GM18499 (cell line): ENCODE measurements around the gene PGAP2.
"Not testable (repeated sequence)": the region's sequence is repeated elsewhere in the genome, so short reads cannot be mapped to it uniquely, and the experiment has no call there.

Experiments
- ATAC-seq: cut with Tn5 transposase; IDR thresholded peaks from one replicate; pipeline ENCODE4 v1.9.1; 2021; ENCODE audit warnings: moderate number of reproducible peaks; ENCODE audit not compliant: insufficient read depth, unreplicated experiment

Gene PGAP2

DNA sequence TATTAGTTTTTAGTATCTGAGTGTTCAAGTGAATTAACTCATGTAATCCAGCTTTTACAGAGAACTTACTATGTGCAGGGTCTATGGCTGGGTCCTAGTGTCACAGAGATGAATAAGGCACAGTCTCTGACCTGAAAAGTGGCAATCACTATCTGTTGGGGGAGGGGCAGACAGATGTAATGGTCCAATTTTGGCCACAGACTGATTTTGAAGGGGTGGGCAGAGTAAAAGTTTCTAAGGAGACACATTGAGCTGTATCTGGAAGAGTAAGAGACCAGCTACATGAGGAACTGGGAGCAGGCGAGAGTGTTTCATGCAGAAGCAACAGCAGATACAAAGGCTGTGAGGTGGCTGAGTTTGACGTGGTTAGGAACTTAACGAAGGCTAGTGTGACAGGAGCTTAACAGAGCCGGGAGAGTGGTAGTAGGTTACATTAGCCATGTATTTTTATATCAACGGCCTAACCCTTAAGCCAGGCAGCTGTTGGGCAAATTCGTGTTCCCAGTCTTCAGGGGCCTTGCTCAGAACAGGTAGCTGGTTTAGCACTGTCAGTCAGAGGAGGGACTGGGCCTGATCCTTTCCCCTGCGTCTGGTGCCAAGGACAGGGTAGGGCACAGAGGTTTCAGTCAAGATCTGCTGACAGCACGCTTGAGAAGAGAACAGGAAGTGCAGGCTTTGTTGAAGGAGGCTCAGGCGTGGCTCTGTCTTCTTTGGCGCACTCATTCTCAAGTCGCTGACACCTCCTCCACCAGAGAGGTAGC is 45.7 kb downstream of the PGAP2 start:
- ATAC-seq: no peak

DNA sequence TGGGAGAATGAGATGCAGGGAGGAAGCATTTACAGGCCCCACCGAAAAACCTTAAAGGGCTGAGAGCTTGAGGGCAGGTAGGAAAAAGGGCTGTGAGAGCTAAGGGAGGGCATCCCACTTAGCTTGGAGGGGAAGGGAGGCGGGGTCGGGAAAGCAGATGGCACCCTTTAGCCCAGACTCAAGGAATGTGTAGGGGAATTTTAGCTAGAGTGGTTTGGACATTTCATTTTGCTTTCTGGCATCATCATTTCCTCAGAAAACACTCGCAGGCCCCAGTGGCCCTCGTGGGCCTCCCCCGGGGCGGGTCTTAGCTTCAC is 46.3 kb downstream of the PGAP2 start:
- ATAC-seq: no peak

DNA sequence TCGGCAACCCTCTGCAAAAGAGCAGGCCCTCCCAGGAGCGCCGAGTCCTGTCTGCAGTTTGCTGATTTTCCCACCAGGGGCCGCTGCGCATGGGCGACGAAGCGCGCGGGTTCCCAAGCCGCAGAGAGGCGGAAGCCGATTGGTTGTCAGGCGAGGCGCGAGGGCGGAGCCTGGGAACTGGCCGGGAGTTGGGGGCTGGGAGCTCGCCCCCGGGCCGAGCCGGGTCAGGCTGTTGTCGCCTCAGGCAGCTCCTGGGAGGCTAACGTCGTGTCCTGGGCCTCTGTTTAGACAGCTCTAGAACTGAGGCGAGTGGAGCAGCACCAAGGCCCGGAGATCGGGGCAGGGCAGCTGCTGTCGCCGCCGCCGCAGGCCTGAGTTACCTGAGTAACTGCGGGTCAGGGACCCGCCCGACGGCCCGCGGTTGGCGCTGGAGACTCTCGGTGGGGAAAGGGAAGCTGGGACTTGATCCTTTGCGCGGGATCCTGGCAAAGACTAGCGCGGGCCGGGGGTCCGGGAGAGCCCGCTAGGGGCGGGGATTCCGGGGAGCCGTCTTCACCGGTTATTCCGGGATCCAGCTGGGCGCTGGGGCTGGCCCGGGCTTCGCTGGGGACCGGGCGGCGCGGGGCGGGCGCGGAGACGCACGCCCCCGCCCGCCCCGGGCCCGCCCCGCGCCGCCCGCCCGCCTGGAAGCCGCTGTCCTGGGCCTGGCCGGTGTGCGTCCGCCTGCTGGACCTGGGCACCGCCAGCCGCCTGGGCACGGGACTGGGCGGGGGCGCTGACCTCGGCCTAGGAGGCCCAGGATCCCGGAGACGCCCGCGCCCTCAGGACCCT is 46.8 kb downstream of the PGAP2 start, which contains the start of gene STIM1:
STIM1 (plus strand) TSS at position 688 of the 831 bp plus-strand sequence. CDS start 607 bp downstream, outside the sequence.
- peak; percentile 46 for ATAC-seq

DNA sequence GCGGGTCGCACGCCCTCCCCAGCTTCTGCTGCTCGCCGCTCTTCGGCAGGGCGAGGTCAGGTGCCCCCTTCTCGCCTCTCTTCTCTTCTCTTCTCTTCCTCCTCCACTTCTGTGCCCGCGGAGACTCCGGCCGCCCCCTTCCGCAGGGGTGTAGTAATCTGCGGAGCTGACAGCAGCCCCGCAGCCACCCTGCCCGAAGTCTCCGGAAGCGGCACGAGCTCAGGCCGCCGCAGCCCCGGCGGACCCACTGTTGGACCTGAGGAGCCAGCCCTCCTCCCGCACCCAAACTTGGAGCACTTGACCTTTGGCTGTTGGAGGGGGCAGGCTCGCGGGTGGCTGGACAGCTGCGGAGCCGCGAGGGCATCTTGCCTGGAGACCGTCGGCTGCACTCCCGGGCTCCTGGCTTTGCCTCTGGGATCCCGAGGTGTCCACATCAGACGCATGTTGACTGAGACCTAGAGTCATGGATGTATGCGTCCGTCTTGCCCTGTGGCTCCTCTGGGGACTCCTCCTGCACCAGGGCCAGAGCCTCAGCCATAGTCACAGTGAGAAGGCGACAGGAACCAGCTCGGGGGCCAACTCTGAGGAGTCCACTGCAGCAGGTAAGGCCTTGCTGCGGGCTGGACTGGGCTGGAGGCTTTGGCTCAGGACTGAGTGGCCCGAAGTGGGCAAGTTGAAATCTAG is 47.6 kb downstream of the PGAP2 start:
- no peak for ATAC-seq

DNA sequence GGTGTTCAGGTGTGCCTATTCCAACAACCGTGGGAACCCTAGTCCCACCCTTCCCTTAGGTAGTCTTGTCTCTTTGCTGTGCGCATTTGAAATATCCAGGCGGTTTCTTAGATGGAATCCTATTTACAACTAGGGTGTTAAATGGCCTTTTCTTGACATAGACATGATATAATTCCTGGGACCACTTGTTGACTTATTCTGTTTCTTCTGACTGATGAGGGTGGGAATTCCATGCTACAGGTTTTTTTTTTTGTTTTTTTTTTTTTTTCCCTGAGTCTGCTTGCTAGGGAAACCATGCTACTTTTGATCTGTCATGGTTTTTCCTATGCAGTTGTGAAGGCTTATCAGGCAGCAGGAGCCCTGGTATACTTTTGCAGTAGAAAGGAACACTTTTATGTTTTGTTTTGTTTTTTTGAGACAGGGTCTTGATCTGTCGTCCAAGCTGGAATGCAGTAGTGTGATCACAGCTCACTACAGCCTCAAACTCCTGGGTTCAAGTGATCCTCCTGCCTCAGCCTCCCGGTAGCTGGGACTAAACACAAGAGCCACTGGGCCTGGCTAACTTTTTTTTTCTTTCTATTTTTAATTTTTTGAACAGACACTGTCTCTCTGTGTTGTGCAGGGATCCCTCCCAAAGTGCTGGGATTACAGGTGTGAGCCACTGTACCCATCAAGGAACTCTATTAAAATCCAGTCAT is 48.6 kb downstream of the PGAP2 start:
- ATAC-seq: no peak

DNA sequence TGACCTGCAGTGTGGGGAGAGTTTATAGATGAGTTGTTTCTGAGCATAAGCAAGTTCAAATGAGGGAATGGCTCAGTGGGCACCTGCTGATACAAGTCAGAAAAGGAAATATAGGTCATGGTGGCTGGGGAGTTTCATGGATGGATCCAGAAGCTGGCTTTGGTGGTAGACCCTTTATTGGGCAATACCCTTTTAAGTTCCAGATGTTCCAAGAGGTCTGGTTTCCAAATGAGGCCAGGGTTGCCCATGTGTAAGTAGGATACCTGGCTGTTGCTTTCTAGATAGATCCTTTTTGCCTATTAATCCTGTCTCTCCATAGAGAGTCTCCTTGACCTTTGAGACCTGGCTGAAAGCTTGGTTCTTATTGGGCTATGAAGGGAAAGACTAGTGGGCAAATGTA is 49.3 kb downstream of the PGAP2 start:
- no peak for ATAC-seq

DNA sequence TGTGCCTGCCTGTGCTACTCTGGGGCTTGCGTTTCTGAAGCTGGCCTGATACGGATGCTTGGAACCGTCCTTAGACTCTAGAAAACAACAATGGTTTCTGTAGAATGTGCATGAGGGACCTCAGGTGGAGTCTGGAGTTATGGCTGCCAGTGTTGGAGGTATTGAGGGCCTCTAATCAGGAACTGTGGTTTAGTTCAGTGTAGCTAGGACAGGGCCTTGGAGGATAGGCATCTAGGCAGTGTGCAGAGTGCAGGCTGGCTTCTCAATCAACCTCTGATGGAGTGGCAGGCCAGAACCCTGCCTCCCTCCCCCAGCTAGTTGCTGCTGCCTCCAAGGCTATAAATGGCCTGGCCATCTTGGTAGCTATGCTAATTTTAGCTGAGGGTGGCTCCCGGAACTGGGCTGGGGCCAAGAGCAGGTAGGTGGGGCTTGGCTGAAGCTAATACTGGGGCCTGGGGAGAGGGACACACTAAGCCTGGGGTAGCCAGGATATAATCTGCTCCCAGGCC is 51.1 kb downstream of the PGAP2 start:
- ATAC-seq: no peak

DNA sequence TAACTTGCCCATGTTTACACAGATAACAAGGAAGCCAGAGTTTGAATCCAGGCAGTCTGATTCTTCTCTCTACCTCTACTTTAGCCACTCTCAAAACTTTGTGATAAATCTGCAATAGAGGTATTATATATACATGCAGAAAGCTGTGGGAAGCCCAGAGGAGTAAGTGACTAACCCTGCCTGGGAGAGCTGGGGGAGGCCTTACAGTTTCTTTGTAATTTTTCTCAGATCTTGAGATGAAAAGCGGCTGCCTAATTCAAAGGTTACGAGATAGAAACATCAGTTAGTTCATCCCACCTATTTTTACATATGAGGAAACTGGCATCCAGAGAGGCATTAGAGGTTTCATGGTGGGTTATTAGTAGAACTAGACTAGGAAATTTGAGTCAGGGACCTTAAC is 52.0 kb downstream of the PGAP2 start:
- no peak for ATAC-seq

DNA sequence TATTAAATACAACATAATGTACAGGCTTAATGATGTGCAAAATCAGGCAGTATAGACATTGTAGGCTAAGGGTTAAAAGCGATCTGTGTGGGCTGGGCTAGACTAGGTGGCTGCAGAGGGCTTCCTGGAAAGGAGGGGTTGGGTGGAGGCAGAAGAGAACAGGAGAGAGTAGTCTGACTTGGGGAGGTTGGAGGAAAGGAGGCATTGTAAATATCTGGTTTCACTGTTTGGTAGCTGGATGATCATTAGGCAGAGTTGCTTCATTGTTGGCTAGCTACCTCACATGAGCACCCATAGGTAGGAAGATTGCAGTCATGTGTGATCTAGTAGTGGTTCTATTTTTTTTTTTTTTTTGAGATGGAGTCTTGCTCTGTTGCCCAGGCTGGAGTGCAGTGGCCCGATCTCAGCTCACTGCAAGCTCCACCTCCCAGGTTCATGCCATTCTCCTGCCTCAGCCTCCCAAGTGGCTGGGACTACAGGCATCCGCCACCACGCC is 52.6 kb downstream of the PGAP2 start:
- ATAC-seq: not testable (repeated sequence)

DNA sequence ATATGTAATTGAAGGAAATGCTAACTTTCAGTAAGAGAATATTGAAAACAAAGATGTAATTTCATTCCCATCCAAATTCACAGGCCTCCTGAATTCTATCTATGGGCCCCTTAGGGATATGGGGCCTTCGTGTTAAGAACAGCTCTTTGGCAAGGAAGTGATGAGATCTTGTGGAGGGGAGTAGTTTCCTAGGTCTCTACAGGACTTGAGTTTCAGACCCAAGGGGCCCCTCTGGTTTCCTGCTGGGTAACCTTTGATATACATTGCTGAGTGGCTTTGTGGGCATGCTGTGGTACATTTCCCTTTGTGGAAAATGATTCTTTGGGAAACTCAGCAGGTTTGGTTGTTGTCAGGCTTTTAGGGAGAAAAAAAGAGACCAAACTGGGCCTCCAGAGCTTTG is 53.3 kb downstream of the PGAP2 start:
- no peak for ATAC-seq

DNA sequence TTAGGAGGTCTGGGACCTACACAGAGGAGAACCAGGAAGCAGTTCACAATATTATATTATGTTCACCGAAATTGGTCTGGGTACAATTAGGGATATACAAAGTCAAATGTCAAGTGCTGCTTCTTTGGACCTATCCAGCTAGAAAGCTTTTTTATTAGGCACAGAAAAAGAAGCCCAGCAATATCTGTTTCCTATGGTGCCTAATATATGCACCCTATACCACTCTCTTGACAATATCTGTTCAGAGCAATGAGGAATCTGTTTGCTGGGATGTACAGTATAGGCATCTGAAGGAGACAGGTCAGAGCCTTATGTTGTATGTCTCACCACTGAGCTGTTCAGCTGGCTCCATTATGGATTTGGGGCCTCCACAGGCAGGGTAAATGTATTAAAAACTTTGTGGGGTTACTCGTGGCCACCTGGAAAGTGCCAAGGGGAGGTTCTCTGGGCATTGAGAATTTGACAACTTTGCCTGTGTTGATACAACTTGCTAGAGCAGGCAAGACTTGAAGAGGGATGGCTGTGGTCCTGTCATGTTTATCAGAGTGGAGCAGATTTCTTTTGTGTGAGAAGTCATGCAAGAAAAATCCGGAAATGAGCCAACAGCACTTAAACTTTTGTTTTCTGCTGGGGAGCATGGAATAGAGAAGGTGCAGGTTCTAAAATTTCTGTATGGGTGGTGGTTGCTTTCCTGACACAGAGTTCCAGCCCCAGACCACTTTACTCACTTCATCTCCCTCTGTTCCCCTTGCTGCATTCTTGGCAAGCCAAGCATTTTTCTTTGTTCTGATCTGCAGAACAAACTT is 57.2 kb downstream of the PGAP2 start:
- no peak for ATAC-seq

DNA sequence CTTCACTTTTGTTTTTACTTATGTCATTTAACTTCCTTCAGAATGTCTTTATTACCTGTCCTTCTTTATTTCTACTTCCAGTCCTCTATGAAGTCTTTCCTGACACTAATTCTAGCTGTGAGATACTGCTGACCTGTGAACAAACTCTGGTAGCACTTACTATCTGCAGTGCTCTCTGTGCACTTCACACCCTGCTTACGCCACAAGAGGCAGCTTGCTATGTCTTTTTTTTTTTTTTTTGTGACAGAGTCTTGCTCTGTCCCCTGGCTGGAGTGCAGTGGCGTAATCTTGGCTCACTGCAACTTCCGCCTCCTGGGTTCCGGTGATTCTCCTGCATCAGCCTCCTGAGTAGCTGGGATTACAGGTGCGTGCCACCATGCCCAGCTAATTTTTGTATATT is 57.8 kb downstream of the PGAP2 start:
- ATAC-seq: no peak

DNA sequence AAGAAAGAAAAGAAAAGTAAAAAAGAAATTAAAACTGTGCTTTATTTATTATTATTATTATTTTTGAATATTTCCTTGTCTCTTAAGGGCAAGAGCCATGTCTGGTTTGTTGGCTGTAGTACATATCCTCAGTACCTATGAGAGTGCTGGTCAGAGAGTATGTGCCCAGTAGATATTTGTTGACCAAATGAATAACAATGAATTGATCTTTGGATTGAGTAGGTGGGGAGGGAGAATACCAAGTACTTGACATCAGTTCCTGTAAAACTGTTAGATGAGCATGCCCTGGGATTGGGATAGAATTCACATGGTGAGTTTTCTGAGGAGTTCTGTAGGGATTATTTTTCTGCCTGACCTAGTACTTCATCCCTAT is 58.5 kb downstream of the PGAP2 start:
- no peak for ATAC-seq

DNA sequence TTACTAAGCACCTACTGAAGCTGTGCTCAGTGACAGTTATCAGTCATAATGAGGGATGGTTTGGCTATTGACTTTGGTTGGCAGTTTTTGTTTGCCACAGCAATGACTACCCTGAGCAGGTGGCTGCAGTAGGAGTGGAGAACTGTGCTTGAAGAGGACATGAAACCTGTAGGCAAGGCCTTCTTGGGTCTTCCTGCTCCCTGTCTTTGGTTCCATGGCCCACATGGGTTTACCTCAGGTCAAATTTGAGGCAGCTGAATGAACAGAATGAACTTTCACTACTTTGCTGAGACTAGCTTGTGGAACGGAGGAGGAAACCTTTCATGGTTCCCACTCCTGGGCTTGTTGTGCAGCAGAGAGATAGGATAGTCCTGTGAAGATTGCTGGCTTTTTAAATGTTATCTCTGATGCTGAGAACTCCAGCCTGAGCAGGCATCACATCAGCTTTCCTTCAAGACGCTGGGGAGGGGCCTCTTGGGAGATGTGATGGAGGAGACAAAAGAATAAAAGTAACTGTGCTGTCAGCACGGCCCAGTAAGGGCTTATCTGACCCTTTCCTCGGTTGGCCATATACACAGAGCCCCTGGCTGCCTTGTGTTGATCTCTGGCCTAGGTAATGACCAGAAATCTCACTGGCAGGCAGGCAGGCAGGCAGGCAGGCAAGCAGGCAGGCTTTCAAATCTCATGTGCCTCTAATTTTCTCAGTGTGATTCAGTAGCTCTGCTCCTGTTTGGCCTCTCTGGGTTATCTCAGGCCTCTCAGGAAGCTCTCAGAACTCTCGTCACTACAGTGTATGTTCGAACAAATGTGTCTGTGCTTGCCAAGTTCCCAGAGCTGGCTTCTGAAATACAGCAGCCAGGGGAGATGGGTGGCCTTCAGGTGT is 59.1 kb downstream of the PGAP2 start:
- no peak for ATAC-seq

DNA sequence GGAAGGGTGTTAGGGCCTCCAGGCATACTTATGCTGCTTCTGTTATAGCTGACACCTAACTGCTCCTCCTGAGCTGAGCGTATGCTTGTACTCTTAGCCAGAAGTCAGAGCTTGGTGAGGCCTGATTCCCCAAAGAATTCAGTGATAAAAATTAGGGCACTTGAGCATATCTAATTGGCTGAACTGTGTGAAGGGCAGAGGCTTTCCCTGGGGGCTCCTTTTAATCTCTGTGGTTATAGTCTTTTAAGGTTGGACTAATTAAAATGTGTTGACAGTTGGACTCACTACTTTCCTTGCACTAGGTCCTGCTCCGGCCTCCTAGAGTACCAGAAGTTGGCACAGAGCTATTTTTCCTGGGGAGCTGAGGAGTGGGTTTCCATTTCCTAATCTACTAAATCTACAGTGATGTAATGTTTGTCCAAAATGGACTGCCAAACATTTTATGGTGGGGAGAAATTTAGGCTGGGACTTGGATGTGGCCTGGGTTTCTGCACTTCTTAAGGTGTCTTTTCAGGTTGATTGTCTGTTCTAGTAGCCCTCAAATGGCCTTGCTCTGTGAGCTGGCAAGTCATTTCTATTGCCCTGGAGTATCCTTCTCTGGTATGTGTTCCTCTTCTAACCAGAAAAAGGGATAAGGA is 65.5 kb downstream of the PGAP2 start:
- ATAC-seq: no peak
